GM12874 (cell line): Measurements from ENCODE around the gene TECTA.

Source experiments
- TF ChIP-seq, protein P1 (sequence below): IDR thresholded peaks from 2 replicates; pipeline ENCODE4 v1.5.1; 2011; ENCODE audit warnings: low read depth, mild to moderate bottlenecking, control low read depth, low read length, moderate library complexity; ENCODE audit not compliant: insufficient read depth

The TECTA gene

DNA sequence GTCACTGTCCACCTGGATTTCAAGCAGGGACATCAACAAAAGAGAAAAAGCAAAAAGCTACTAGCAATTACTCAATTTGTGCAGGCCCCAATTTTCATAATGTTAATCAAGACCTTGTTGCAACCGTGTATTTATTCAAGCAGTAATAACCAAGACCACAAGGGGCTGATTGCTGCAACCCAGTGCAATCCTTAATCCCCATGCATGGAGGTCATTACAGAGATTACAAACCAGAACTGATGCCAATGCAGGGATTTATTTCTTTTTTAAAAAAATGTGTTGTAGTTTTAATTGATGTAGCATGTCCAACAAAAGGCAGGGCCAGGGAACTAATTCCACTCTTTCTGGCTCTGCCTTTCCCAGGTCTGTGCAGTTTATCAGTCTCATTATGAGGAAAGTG, 18.4 kb downstream of the TECTA start:
- TF ChIP-seq, protein P1, sequence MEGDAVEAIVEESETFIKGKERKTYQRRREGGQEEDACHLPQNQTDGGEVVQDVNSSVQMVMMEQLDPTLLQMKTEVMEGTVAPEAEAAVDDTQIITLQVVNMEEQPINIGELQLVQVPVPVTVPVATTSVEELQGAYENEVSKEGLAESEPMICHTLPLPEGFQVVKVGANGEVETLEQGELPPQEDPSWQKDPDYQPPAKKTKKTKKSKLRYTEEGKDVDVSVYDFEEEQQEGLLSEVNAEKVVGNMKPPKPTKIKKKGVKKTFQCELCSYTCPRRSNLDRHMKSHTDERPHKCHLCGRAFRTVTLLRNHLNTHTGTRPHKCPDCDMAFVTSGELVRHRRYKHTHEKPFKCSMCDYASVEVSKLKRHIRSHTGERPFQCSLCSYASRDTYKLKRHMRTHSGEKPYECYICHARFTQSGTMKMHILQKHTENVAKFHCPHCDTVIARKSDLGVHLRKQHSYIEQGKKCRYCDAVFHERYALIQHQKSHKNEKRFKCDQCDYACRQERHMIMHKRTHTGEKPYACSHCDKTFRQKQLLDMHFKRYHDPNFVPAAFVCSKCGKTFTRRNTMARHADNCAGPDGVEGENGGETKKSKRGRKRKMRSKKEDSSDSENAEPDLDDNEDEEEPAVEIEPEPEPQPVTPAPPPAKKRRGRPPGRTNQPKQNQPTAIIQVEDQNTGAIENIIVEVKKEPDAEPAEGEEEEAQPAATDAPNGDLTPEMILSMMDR = no peak

DNA sequence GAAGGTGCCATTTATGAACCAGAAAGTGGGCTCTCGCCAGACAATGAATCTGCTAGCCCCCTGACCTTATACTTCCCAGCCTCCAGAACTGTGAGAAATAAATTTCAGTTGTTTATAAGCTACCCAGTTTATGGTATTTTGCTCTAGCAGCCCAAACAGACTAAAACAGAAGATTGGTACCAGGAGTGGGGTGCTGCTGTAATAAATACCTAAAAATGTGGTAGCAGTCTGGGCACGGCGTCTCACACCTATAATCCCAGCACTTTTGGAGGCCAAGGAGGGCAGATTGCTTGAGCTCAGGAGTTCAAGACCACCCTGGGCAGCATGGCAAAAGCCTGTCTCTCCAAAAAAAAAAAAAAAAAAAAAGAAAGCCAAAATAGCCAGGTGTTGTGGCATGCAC, 21.3 kb downstream of the TECTA start:
- TF ChIP-seq, protein P1 = no peak

DNA sequence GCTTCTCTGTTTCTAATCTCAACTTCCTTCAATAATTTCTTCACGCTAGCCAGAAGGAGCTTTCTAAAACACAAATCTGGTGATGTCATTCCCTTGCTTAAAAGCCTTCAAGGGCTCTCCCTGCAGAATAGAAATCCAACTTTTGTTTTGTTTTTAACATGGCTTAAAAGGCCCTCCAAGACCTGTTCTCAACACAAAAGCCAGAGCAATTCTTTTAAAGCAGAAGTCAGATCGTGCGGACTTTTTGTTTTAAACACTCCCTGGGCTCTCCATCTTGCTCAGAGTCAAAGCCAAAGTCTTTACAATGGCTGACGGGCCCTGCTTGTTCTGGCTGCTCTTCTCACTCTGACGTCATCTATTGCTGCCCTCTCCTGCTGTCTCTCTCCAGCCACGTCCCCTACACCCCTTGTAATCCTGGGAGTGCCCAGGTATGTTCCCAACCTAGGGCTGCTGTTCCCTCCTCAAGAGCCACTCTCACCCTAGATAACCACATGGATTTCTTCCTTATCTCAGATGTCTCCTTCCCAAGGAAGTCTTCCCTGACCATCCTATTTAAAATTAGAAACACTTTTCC, 22.5 kb downstream of the TECTA start:
- TF ChIP-seq, protein P1 = no peak

DNA sequence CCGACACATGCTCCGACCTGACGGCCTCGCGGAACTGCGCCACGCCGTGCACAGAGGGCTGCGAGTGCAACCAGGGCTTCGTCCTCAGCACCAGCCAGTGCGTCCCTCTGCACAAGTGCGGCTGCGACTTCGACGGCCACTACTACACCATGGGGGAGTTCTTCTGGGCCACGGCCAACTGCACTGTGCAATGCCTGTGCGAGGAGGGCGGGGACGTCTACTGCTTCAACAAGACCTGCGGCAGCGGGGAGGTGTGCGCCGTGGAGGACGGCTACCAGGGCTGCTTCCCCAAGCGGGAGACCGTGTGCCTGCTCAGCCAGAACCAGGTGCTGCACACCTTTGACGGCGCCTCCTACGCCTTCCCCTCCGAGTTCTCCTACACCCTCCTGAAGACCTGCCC, 26.8 kb downstream of the TECTA start:
- TF ChIP-seq, protein P1 = no peak

DNA sequence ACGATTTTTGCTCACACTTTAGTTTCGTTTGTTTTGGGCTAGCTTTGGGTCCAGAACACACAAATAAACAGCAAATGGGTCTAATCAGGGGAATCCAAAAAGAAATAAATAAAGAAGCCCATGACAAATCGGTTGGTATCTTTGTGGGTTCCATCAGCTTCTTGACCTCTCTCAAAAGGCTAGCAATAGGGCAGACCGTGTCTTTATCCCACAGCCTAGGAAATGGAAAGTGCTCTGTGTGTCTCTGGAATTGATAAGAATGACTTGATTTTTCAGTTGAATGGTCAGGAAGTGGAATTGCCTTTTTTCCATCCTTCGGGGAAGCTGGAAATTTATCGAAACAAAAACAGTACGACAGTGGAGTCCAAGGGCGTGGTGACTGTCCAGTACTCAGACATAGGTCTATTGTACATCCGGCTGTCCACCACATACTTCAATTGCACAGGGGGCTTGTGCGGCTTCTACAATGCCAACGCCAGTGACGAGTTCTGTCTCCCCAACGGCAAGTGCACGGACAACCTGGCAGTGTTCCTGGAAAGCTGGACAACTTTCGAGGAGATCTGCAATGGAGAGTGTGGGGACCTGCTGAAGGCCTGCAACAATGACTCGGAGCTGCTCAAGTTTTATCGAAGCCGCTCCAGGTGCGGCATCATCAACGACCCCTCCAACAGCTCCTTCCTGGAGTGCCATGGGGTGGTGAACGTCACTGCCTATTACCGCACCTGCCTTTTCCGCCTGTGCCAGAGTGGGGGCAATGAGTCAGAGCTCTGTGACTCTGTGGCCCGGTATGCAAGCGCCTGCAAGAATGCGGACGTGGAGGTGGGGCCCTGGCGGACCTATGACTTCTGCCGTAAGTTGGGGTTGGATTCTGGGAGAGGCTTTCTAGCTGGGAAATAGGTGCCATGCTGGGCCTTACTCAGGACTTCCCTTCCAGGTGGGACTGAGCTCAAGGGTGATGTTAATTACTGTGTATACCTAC, 28.6 kb downstream of the TECTA start:
- TF ChIP-seq, protein P1 = no peak

DNA sequence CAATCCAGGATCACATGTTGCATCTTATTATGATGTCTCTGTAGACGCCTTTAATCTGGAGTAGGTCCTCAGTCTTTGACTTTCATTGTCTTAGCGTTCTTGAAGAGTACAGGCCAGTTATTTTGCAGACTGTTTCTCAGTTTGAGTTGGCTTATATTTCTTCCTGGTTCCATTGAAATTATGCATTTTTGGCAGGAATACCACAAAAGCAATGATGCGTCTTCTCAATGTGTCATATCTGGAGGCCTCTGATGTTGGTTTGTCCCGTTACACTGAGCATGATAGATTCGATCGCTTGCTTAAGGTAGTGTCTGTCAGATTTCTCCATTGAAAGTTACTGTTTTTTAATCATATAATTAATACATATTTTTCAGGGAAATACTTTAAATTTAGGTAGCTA, 30.6 kb downstream of the TECTA start:
- TF ChIP-seq, protein P1 = no peak

DNA sequence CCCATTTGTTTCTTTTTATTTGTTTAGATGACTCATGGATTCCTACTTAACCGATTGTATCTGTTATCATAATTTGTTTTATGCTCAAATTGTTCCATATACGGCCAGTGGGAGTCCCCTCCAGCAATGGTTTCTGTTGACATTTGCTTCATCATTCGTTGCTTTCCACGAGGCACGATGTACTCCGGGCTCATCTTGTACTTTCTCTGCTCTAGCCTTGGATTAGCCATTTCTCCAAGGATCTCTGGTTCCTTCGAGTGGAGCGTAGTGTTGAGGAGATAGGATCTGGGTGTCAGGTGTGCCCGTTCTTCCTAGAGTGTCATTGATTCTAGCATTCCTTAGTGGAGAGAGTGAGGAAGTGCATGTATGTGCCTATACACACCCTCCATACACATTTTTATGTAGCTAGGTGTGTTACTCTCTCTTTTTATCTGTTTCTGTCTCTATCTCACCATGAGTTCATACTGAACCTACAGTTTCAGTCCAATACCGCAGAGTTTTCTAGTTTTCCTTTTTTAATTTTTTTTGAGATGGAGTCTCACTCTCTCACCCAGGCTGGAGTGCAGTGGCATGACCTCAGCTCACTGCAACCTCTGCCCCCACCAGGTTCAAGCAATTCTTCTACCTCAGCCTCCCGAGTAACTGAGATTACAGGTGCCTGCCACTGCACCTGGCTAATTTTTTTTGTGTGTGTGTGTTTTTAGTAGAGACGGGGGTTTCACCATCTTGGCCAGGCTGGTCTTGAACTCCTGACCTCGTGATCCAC, 31.4 kb downstream of the TECTA start:
- TF ChIP-seq, protein P1 = no peak
